ENCODE data around the gene COQ2. TPM values are rescaled to one million over a fixed set of nuclear protein-coding genes. Genes with fewer than 3 reads are reported as not detected.
"Not testable (repeated sequence)": the region's sequence is repeated elsewhere in the genome, so short reads cannot be mapped to it uniquely, and the experiment has no call there.

The COQ2 gene
- total RNA-seq, 1 donor from 2014 or later: 23.7 TPM

- intact Hi-C loops (cut with DNase I); DNase-seq; ATAC-seq (ENCODE audit: poor library complexity): not testable (repeated sequence)
These were observed 5.6 kb upstream of the COQ2 start for GRCh38 chr4:83290059-83290774.

- ATAC-seq (ENCODE audit: poor library complexity); intact Hi-C loops (cut with DNase I); DNase-seq: not testable (repeated sequence)
These were observed 3.8 kb upstream of the COQ2 start for GRCh38 chr4:83288381-83288780.

GRCh38 chr4:83285055-83285407 is 433 bp upstream of the COQ2 start:
- no peak for DNase-seq

GRCh38 chr4:83283181-83283580 is 1.4 kb downstream of the COQ2 start:
- ATAC-seq (ENCODE audit: poor library complexity) (no peak), DNase-seq (no peak)
- intact Hi-C loops (cut with DNase I): no loop called here

More at GRCh38 chr4:83285055-83285407, 433 bp upstream of the COQ2 start:
- peak; percentile 56 for ATAC-seq (ENCODE audit: poor library complexity)
- intact Hi-C loops (cut with DNase I): no loop called here

- no peak for DNase-seq
- intact Hi-C loops (cut with DNase I): no loop called here
- ATAC-seq (ENCODE audit: poor library complexity): no peak
These were observed 2.5 kb downstream of the COQ2 start for GRCh38 chr4:83282049-83282535.

- no peak for ATAC-seq (ENCODE audit: poor library complexity)
- intact Hi-C loops (cut with DNase I): no loop called here
- DNase-seq: no peak
These were observed 3.3 kb downstream of the COQ2 start for GRCh38 chr4:83281307-83281706.

- ATAC-seq (ENCODE audit: poor library complexity): no peak
- intact Hi-C loops (cut with DNase I): no loop called here
- DNase-seq: no peak
These were observed 8.1 kb downstream of the COQ2 start for GRCh38 chr4:83276299-83277040.

GRCh38 chr4:83273926-83274325 is 10.7 kb downstream of the COQ2 start:
- DNase-seq; ATAC-seq (ENCODE audit: poor library complexity); intact Hi-C loops (cut with DNase I): not testable (repeated sequence)

GRCh38 chr4:83272900-83273299 is 11.7 kb downstream of the COQ2 start:
- intact Hi-C loops (cut with DNase I): no loop called here
- DNase-seq (no peak), ATAC-seq (ENCODE audit: poor library complexity) (no peak)

- no peak for ATAC-seq (ENCODE audit: poor library complexity)
- intact Hi-C loops (cut with DNase I): loop anchor here (10.0 kb wide), 1 partner anchor 804 kb away; no protein-coding TSS in a partner anchor
These were observed 15.3 kb downstream of the COQ2 start for GRCh38 chr4:83269256-83269655.

GRCh38 chr4:83268491-83268890 is 16.1 kb downstream of the COQ2 start:
- intact Hi-C loops (cut with DNase I): loop anchor here (10.0 kb wide), 1 partner anchor 804 kb away; no protein-coding TSS in a partner anchor
- ATAC-seq (ENCODE audit: poor library complexity) (no peak), DNase-seq (no peak)

More at GRCh38 chr4:83269256-83269655, 15.3 kb downstream of the COQ2 start:
- no peak for DNase-seq

- no peak for ATAC-seq (ENCODE audit: poor library complexity)
- DNase-seq: no peak
- intact Hi-C loops (cut with DNase I): loop anchor here (10.0 kb wide), 1 partner anchor 803 kb away; no protein-coding TSS in a partner anchor
These were observed 16.6 kb downstream of the COQ2 start for GRCh38 chr4:83267830-83268475.

GRCh38 chr4:83267121-83267829 is 17.3 kb downstream of the COQ2 start:
- intact Hi-C loops (cut with DNase I): loop anchor here (10.0 kb wide), 1 partner anchor 802 kb away; no protein-coding TSS in a partner anchor
- no peak for ATAC-seq (ENCODE audit: poor library complexity)

GRCh38 chr4:83266689-83267088 is 17.9 kb downstream of the COQ2 start:
- ATAC-seq (ENCODE audit: poor library complexity): no peak
- intact Hi-C loops (cut with DNase I): loop anchor here (10.0 kb wide), 1 partner anchor 802 kb away; no protein-coding TSS in a partner anchor

More at GRCh38 chr4:83267121-83267829, 17.3 kb downstream of the COQ2 start:
- DNase-seq: no peak

GRCh38 chr4:83263106-83263505 is 21.5 kb downstream of the COQ2 start:
- ATAC-seq (ENCODE audit: poor library complexity) (no peak), DNase-seq (no peak)
- intact Hi-C loops (cut with DNase I): loop anchor here (10.0 kb wide), 1 partner anchor 798 kb away; no protein-coding TSS in a partner anchor

More at GRCh38 chr4:83266689-83267088, 17.9 kb downstream of the COQ2 start:
- DNase-seq: no peak

GRCh38 chr4:83262682-83263081 is 21.9 kb downstream of the COQ2 start:
- ATAC-seq (ENCODE audit: poor library complexity): no peak
- DNase-seq: no peak
- intact Hi-C loops (cut with DNase I): loop anchor here (10.0 kb wide), 1 partner anchor 798 kb away; no protein-coding TSS in a partner anchor

- no peak for ATAC-seq (ENCODE audit: poor library complexity)
- intact Hi-C loops (cut with DNase I): loop anchor here (10.0 kb wide), 1 partner anchor 797 kb away; no protein-coding TSS in a partner anchor
- no peak for DNase-seq
These were observed 23.3 kb downstream of the COQ2 start for GRCh38 chr4:83261307-83261706.

GRCh38 chr4:83259586-83259985 is 25.0 kb downstream of the COQ2 start:
- DNase-seq (no peak), ATAC-seq (ENCODE audit: poor library complexity) (peak; percentile 66)
- intact Hi-C loops (cut with DNase I): no loop called here
